ENCODE results near the gene RGMB. TPM values are rescaled to one million over a fixed set of nuclear protein-coding genes. Genes with fewer than 3 reads are reported as not detected.

RGMB gene
- total RNA-seq, 4 donors from 2014 or later: 39.0 to 125 (median 50.3) TPM

GRCh38 chr5:98810206-98810605, 36.7 kb downstream of the RGMB start:
- Histone ChIP-seq H3K4me1 (no peaks in the 10 kb centered on the region), H3K36me3 (peaks cover 0 to 4% (median 0%) of the 10 kb centered on the region in 4 donors), H3K27me3 (no peaks in the 10 kb centered on the region), H3K9me3 (peaks cover 12 to 25% of the 10 kb centered on the region in 2 donors), H3K4me3 (no peak overlapping the region), H3K27ac (no peak overlapping the region)
- in situ Hi-C loops (cut with MboI; ENCODE audit: low pct_ligation_motif_present in 1 of 4, low pct_unique_long_range_greater_than_20kb in 1 of 4, low sequenced_read_pairs in 3 of 4) (loop anchor here in 2 of 4 donors (25.0 kb wide), 2 partner anchors 1573 to 1598 kb away; no protein-coding TSS in a partner anchor), intact Hi-C loops (cut with DNase I; ENCODE audit: low total_unique reads) (no loop called here)
- WGBS, 2 donors (ENCODE audit: low coverage in 1 of 2): 40 to 100% methylated on average over 1 to 2 of the region's 2 CpGs
- TF ChIP-seq CTCF (IDR thresholded peaks at IDR 0.05): no peak
- TF ChIP-seq POLR2AphosphoS5 (IDR thresholded peaks at IDR 0.05): no peak
- no peak for TF ChIP-seq EP300 (IDR thresholded peaks at IDR 0.05; ENCODE audit: low read depth)
- no peak for TF ChIP-seq POLR2A (IDR thresholded peaks at IDR 0.05)
- DNase-seq: no peak

DNA sequence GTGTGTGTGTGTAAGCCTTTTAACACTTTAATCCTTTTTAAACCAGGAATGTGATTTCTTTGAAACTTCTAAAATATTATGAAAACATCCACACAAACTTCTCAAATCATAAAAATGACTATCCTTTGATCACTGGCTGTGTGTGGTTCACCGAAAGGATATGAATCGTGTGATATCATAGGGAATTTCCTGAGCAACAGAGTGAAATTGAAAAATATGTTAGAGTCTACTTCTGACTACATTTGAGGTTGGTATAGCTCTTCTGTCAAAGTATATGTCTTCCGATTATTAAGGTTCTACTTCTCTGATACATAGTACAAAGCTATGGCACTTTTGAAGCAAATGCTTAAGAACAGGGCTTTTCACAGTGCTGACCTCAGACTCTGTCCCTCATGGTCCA, 40.3 kb downstream of the RGMB start:
- no peak overlapping the region for H3K4me3 ChIP-seq
- WGBS, 2 donors (ENCODE audit: low coverage in 1 of 2): 79 to 90% methylated on average over 2 to 3 of the region's 3 CpGs
- no peaks in the 10 kb centered on the region for H3K36me3 ChIP-seq
- intact Hi-C loops (cut with DNase I; ENCODE audit: low total_unique reads): no loop called here
- H3K27me3 ChIP-seq: no peaks in the 10 kb centered on the region
- no peaks in the 10 kb centered on the region for H3K9me3 ChIP-seq
- peaks cover 0 to 5% (median 0%) of the 10 kb centered on the region in 4 donors for H3K4me1 ChIP-seq
- no peak for TF ChIP-seq EP300 (IDR thresholded peaks at IDR 0.05; ENCODE audit: low read depth)
- no peak for TF ChIP-seq POLR2AphosphoS5 (IDR thresholded peaks at IDR 0.05)
- TF ChIP-seq POLR2A (IDR thresholded peaks at IDR 0.05): no peak
- TF ChIP-seq CTCF (IDR thresholded peaks at IDR 0.05): no peak
- in situ Hi-C loops (cut with MboI; ENCODE audit: low pct_ligation_motif_present in 1 of 4, low pct_unique_long_range_greater_than_20kb in 1 of 4, low sequenced_read_pairs in 3 of 4): loop anchor here in 2 of 4 donors (25.0 kb wide), 2 partner anchors 1576 to 1601 kb away; no protein-coding TSS in a partner anchor
- H3K27ac ChIP-seq: no peak overlapping the region
- no peak for DNase-seq

GRCh38 chr5:98816582-98817222, 43.2 kb downstream of the RGMB start:
- DNase-seq: peak; percentile 62
- no peak overlapping the region for H3K27ac ChIP-seq
- no peak overlapping the region for H3K4me3 ChIP-seq
- H3K4me1 ChIP-seq: peaks cover 0 to 5% (median 0%) of the 10 kb centered on the region in 4 donors
- H3K36me3 ChIP-seq: no peaks in the 10 kb centered on the region
- intact Hi-C loops (cut with DNase I; ENCODE audit: low total_unique reads): no loop called here
- in situ Hi-C loops (cut with MboI; ENCODE audit: low pct_ligation_motif_present in 1 of 4, low pct_unique_long_range_greater_than_20kb in 1 of 4, low sequenced_read_pairs in 3 of 4): loop anchor here in 2 of 4 donors (25.0 kb wide), 2 partner anchors 1579 to 1604 kb away; no protein-coding TSS in a partner anchor
- H3K9me3 ChIP-seq: peaks cover 10 to 12% of the 10 kb centered on the region in 2 donors
- TF ChIP-seq POLR2A (IDR thresholded peaks at IDR 0.05) (no peak), POLR2AphosphoS5 (IDR thresholded peaks at IDR 0.05) (no peak)
- no peaks in the 10 kb centered on the region for H3K27me3 ChIP-seq
- WGBS, 2 donors (ENCODE audit: low coverage in 1 of 2): 61 to 69% methylated on average over 2 to 6 of the region's 6 CpGs

GRCh38 chr5:98825582-98826375, 52.3 kb downstream of the RGMB start:
- peaks cover 6% of the 10 kb centered on the region in 2 donors for H3K9me3 ChIP-seq
- 88 to 93% methylated on average over 4 of the region's 4 CpGs for WGBS, 2 donors (ENCODE audit: low coverage in 1 of 2)
- no peaks in the 10 kb centered on the region for H3K27me3 ChIP-seq
- no peaks in the 10 kb centered on the region for H3K36me3 ChIP-seq
- H3K4me3 ChIP-seq: no peak overlapping the region
- H3K27ac ChIP-seq: no peak overlapping the region
- no peak for DNase-seq
- TF ChIP-seq CTCF (IDR thresholded peaks at IDR 0.05): no peak
- no peak for TF ChIP-seq EP300 (IDR thresholded peaks at IDR 0.05; ENCODE audit: low read depth)
- no peak for TF ChIP-seq POLR2A (IDR thresholded peaks at IDR 0.05)
- no peak for TF ChIP-seq POLR2AphosphoS5 (IDR thresholded peaks at IDR 0.05)
- intact Hi-C loops (cut with DNase I; ENCODE audit: low total_unique reads) (no loop called here), in situ Hi-C loops (cut with MboI; ENCODE audit: low pct_ligation_motif_present in 1 of 4, low pct_unique_long_range_greater_than_20kb in 1 of 4, low sequenced_read_pairs in 3 of 4) (no loop called here)
- no peaks in the 10 kb centered on the region for H3K4me1 ChIP-seq
